ENCODE data around the gene TDO2. TPM values are rescaled to one million over a fixed set of nuclear protein-coding genes. Genes with fewer than 3 reads are reported as not detected.

Gene TDO2
- total RNA-seq, 2 donors from 2014 or later = 0.09 to 4.8 TPM

DNA sequence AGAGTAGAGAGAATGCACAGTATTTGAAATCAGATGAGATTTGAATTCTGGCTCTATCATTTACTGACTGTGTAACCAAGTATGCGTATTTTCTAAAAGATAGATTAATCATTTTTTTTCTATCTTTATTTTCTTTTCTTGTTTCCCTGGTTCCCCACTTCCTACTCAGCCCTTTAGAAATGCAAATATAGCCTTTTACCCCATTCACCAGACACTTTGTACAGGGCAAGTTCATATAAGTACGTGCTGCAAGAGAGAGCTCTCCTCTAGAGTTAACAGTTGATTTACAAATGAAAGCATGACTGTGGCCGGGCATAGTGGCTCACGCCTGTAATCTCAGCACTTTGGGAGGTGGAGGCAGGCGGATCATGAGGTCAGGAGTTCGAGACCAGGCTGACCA lies 17.8 kb upstream of the TDO2 start:
- no peak for DNase-seq (ENCODE audit: low spot score)
- no peaks in the 10 kb centered on the region for H3K9me3 ChIP-seq
- 76% methylated on average over 6 of the region's 6 CpGs for WGBS
- no peak overlapping the region for H3K27ac ChIP-seq
- no peak overlapping the region for H3K4me3 ChIP-seq
- intact Hi-C loops (cut with DNase I) = no loop called here
- H3K27me3 ChIP-seq (replicated peaks; ENCODE audit: insufficient read depth) = no peaks in the 10 kb centered on the region
- TF ChIP-seq, protein P1, sequence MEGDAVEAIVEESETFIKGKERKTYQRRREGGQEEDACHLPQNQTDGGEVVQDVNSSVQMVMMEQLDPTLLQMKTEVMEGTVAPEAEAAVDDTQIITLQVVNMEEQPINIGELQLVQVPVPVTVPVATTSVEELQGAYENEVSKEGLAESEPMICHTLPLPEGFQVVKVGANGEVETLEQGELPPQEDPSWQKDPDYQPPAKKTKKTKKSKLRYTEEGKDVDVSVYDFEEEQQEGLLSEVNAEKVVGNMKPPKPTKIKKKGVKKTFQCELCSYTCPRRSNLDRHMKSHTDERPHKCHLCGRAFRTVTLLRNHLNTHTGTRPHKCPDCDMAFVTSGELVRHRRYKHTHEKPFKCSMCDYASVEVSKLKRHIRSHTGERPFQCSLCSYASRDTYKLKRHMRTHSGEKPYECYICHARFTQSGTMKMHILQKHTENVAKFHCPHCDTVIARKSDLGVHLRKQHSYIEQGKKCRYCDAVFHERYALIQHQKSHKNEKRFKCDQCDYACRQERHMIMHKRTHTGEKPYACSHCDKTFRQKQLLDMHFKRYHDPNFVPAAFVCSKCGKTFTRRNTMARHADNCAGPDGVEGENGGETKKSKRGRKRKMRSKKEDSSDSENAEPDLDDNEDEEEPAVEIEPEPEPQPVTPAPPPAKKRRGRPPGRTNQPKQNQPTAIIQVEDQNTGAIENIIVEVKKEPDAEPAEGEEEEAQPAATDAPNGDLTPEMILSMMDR (IDR thresholded peaks at IDR 0.05) = no peak
- TF ChIP-seq POLR2AphosphoS5 (IDR thresholded peaks at IDR 0.05) (no peak), POLR2A (IDR thresholded peaks at IDR 0.05) (no peak)
- no peaks in the 10 kb centered on the region for H3K36me3 ChIP-seq
- no peaks in the 10 kb centered on the region for H3K4me1 ChIP-seq (replicated peaks)

DNA sequence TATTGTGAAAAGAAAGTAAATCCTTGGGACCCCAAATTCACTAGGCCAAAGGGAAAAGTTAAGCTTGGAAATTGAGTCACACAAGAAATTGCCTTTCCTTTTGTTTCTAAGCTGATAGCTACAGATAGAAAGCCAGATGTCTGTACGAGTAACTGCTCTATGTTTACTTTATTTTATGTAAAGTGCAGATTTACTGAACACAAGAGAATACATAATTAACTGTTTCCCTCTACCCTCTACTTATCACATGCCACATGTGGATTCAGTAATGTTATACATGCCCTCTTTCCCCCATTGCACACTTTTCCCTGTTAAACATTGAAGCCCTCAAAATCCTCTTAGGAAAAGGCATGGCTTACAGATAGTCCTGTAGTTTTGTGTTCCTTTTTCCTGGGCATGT lies 16.5 kb upstream of the TDO2 start:
- no peak for DNase-seq (ENCODE audit: low spot score)
- H3K9me3 ChIP-seq = no peaks in the 10 kb centered on the region
- H3K4me3 ChIP-seq = no peak overlapping the region
- no peaks in the 10 kb centered on the region for H3K36me3 ChIP-seq
- H3K4me1 ChIP-seq (replicated peaks) = no peaks in the 10 kb centered on the region
- intact Hi-C loops (cut with DNase I) = no loop called here
- no peak overlapping the region for H3K27ac ChIP-seq
- no peaks in the 10 kb centered on the region for H3K27me3 ChIP-seq (replicated peaks; ENCODE audit: insufficient read depth)
- WGBS = 33% methylated on average over 1 of the region's 1 CpG
- TF ChIP-seq POLR2A (IDR thresholded peaks at IDR 0.05) = no peak
- TF ChIP-seq, protein P1 (IDR thresholded peaks at IDR 0.05) = no peak
- TF ChIP-seq POLR2AphosphoS5 (IDR thresholded peaks at IDR 0.05) = no peak

DNA sequence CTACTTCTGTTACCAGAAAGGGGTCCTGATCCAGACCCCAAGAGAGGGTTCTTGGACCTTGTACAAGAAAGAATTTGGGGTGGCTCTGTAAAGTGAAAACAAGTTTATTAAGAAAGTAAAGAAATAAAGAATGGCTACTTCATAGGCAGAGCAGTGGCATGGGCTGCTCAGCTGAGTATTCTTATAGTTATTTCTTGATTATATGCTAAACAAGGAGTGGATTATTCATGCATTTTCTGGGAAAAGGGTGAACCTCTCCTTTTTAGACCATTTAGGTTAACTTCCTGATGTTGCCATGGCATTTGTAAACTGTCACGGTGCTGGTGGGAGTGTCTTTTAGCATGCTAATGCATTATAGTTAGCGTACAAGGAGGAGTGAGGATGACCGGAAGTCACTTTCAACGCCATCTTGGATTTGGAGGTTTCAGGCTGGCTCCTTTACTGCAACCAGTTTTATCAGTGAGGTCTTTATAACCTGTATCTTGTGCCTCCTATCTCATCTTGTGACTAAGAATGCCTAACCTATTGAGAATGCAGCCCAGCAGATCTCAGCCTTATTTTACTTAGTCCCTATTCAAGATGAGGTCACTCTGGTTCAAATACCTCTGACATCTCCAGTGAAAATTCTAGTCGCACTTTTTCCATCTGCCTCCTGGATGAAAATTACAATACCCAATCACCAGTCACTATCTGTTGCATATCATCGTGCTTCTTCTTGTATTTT lies 15.5 kb upstream of the TDO2 start:
- 64% methylated on average over 6 of the region's 6 CpGs for WGBS
- no peak for DNase-seq (ENCODE audit: low spot score)
- no peak overlapping the region for H3K4me3 ChIP-seq
- H3K9me3 ChIP-seq = no peaks in the 10 kb centered on the region
- no peaks in the 10 kb centered on the region for H3K27me3 ChIP-seq (replicated peaks; ENCODE audit: insufficient read depth)
- intact Hi-C loops (cut with DNase I) = no loop called here
- H3K36me3 ChIP-seq = no peaks in the 10 kb centered on the region
- H3K27ac ChIP-seq = no peak overlapping the region
- no peaks in the 10 kb centered on the region for H3K4me1 ChIP-seq (replicated peaks)
- no peak for TF ChIP-seq POLR2A (IDR thresholded peaks at IDR 0.05)
- TF ChIP-seq POLR2AphosphoS5 (IDR thresholded peaks at IDR 0.05) = no peak
- TF ChIP-seq, protein P1 (IDR thresholded peaks at IDR 0.05) = no peak

DNA sequence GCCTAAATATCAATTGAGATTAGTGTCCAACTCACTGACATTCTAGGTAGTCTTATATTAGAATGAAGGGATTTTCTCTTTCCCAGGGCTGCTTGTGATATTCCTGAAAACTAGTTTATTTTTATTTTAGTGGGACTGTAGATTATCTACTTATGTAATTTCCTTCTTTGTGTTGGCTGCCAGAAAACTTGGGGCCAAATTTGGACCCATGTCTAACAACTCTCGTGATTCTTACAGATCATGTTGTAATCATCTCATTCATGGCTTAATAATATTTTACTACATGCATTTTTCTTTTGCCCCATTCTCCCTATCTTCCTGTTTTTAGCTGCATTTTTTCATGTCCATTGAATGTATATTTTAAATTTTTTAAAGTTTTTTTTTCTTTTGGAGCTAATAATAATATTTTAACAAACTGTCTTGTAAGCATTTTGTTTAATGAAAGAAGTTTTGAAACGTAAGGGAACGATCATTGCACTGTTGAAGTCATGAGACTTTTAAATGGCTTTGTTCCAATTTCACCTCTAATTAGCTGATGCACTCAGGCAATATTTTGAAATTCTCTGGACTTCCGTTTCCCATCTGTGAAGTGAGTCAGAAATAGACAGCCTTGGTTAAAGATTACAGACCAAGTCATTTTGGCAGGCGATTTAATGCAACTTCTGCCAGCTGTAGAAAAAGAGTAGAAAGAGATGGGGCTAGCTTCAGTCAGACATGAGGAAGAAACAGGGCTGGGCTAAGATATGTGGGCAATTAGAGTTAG lies 14.3 kb upstream of the TDO2 start:
- H3K27ac ChIP-seq = no peak overlapping the region
- no peaks in the 10 kb centered on the region for H3K9me3 ChIP-seq
- H3K36me3 ChIP-seq = no peaks in the 10 kb centered on the region
- intact Hi-C loops (cut with DNase I) = no loop called here
- H3K27me3 ChIP-seq (replicated peaks; ENCODE audit: insufficient read depth) = no peaks in the 10 kb centered on the region
- no peak overlapping the region for H3K4me3 ChIP-seq
- H3K4me1 ChIP-seq (replicated peaks) = no peaks in the 10 kb centered on the region
- 52% methylated on average over 5 of the region's 5 CpGs for WGBS
- DNase-seq (ENCODE audit: low spot score) = no peak
- TF ChIP-seq, protein P1 (IDR thresholded peaks at IDR 0.05) = no peak
- no peak for TF ChIP-seq POLR2AphosphoS5 (IDR thresholded peaks at IDR 0.05)
- no peak for TF ChIP-seq POLR2A (IDR thresholded peaks at IDR 0.05)

All from prostate gland (tissue), 2 donors.